Activated naive CD4-positive, alpha-beta T cell treated with anti-CD3 and anti-CD28 coated beads, Interleukin-2, amount 50 U/mL, for 72 hours (primary cell): ENCODE results near the gene TAS2R14. TPM values are rescaled to one million over a fixed set of nuclear protein-coding genes. Genes with fewer than 3 reads are reported as not detected.

Source experiments
- ATAC-seq, 2 donors: fragments of 150-1000 bp; cut with Tn5 transposase; 2 replicates each; pipeline ENCODE4 v1.10.0; 2021; ENCODE audit warnings: mild to moderate bottlenecking in 2 of 2, moderate library complexity in 2 of 2
- DNase-seq, 2 donors: peaks; one replicate each; pipeline ENCODE4 v3.0.0; 2021 to 2022; ENCODE audit warnings: low spot score in 2 of 2
- H3K27ac Mint-ChIP-seq, 2 donors: one replicate each; pipeline ENCODE4 v1.8.0; 2022; ENCODE audit warnings: mild to moderate bottlenecking in 2 of 2, mixed read lengths in 2 of 2
- H3K36me3 Mint-ChIP-seq, 2 donors: one replicate each; pipeline ENCODE4 v1.8.0; 2022; ENCODE audit warnings: mixed read lengths in 2 of 2
- H3K9me3 Mint-ChIP-seq, 2 donors: one replicate each; pipeline ENCODE4 v1.8.0; 2022; ENCODE audit warnings: mixed read lengths in 2 of 2
- total RNA-seq, 2 donors: library from RNA; stranded (reverse); gene quantifications; one replicate each; pipeline ENCODE4 v1.2.3, GENCODE V29; 2022

Gene TAS2R14
- 1 to 10 TPM; 1.0 to 3.0 TPM for total RNA-seq

GRCh38 chr12:10939163-10939562, at the start of gene TAS2R14:
TAS2R14 (minus strand) TSS chr12:10939263; CDS start chr12:10939207, 56 bp downstream.
- no peaks in the 10 kb centered on the region for H3K36me3 Mint-ChIP-seq
- no peaks in the 10 kb centered on the region for H3K9me3 Mint-ChIP-seq
- DNase-seq, result no peak
- H3K27ac Mint-ChIP-seq, result no peak within 1 kb of the TSS
- ATAC-seq, result no peak

GRCh38 chr12:10986812-10987211, 47.7 kb upstream of the TAS2R14 start, which contains the start of gene TAS2R50:
TAS2R50 (minus strand) TSS chr12:10986912; CDS start chr12:10986860, 52 bp downstream.
- no peak for DNase-seq
- Mint-ChIP-seq H3K36me3 (peaks cover 10 to 13% of the 10 kb centered on the region in 2 donors), H3K9me3 (peaks cover 0 to 5% of the 10 kb centered on the region in 2 donors), H3K27ac (no peak within 1 kb of the TSS)
- no peak for ATAC-seq

GRCh38 chr12:10982244-10982643, 43.2 kb upstream of the TAS2R14 start:
- Mint-ChIP-seq H3K9me3 (no peaks in the 10 kb centered on the region), H3K36me3 (peaks cover 3 to 6% of the 10 kb centered on the region in 2 donors), H3K27ac (no peak overlapping the region)
- DNase-seq (peak in 1 of 2 donors; percentile 39), ATAC-seq (peak; percentile 90 to 97)

- ATAC-seq (no peak), DNase-seq (no peak)
- Mint-ChIP-seq H3K36me3 (peaks cover 0 to 11% of the 10 kb centered on the region in 2 donors), H3K27ac (no peak overlapping the region), H3K9me3 (no peaks in the 10 kb centered on the region)
These were observed 35.9 kb upstream of the TAS2R14 start for GRCh38 chr12:10974965-10975364.

- ATAC-seq (no peak), DNase-seq (no peak)
- Mint-ChIP-seq H3K36me3 (no peaks in the 10 kb centered on the region), H3K9me3 (no peaks in the 10 kb centered on the region), H3K27ac (no peak overlapping the region)
These were observed 29.8 kb upstream of the TAS2R14 start for GRCh38 chr12:10968765-10969456.

GRCh38 chr12:10967409-10967808, 28.3 kb upstream of the TAS2R14 start:
- Mint-ChIP-seq H3K36me3 (no peaks in the 10 kb centered on the region), H3K27ac (no peak overlapping the region), H3K9me3 (no peaks in the 10 kb centered on the region)
- DNase-seq (no peak), ATAC-seq (no peak)

- no peak for DNase-seq
- Mint-ChIP-seq H3K9me3 (no peaks in the 10 kb centered on the region), H3K27ac (no peak overlapping the region), H3K36me3 (no peaks in the 10 kb centered on the region)
- no peak for ATAC-seq
These were observed 27.3 kb upstream of the TAS2R14 start for GRCh38 chr12:10966314-10966713.

GRCh38 chr12:10965476-10965875, 26.4 kb upstream of the TAS2R14 start:
- no peaks in the 10 kb centered on the region for H3K36me3 Mint-ChIP-seq
- H3K9me3 Mint-ChIP-seq, result no peaks in the 10 kb centered on the region
- no peak overlapping the region for H3K27ac Mint-ChIP-seq
- ATAC-seq (no peak), DNase-seq (no peak)

GRCh38 chr12:10960211-10960610, 21.1 kb upstream of the TAS2R14 start:
- DNase-seq, result no peak
- Mint-ChIP-seq H3K9me3 (peaks cover 4 to 15% of the 10 kb centered on the region in 2 donors), H3K27ac (no peak overlapping the region)

GRCh38 chr12:10959804-10960203, 20.7 kb upstream of the TAS2R14 start:
- peaks cover 25 to 34% of the 10 kb centered on the region in 2 donors for H3K36me3 Mint-ChIP-seq
- H3K9me3 Mint-ChIP-seq, result peaks cover 6 to 19% of the 10 kb centered on the region in 2 donors
- no peak overlapping the region for H3K27ac Mint-ChIP-seq
- no peak for DNase-seq
- ATAC-seq, result no peak

More at GRCh38 chr12:10960211-10960610, 21.1 kb upstream of the TAS2R14 start:
- H3K36me3 Mint-ChIP-seq, result peaks cover 21 to 30% of the 10 kb centered on the region in 2 donors
- no peak for ATAC-seq

- no peak overlapping the region for H3K27ac Mint-ChIP-seq
- peaks cover 44% of the 10 kb centered on the region in 2 donors for H3K36me3 Mint-ChIP-seq
- ATAC-seq (no peak), DNase-seq (no peak)
- peaks cover 11 to 26% of the 10 kb centered on the region in 2 donors for H3K9me3 Mint-ChIP-seq
These were observed 18.7 kb upstream of the TAS2R14 start for GRCh38 chr12:10957741-10958140.

- no peak for ATAC-seq
- Mint-ChIP-seq H3K9me3 (peaks cover 11 to 26% of the 10 kb centered on the region in 2 donors), H3K27ac (no peak overlapping the region), H3K36me3 (peaks cover 46 to 47% of the 10 kb centered on the region in 2 donors)
- DNase-seq, result no peak
These were observed 17.0 kb upstream of the TAS2R14 start for GRCh38 chr12:10956085-10956484.

GRCh38 chr12:10952645-10953044, 13.6 kb upstream of the TAS2R14 start:
- Mint-ChIP-seq H3K9me3 (peaks cover 15 to 34% of the 10 kb centered on the region in 2 donors), H3K36me3 (peaks cover 42 to 44% of the 10 kb centered on the region in 2 donors), H3K27ac (no peak overlapping the region)
- DNase-seq (no peak), ATAC-seq (no peak)

- ATAC-seq, result no peak
- peak overlapping the region in 1 of 2 donors; percentile 68 for H3K27ac Mint-ChIP-seq
- peaks cover 16 to 17% of the 10 kb centered on the region in 2 donors for H3K9me3 Mint-ChIP-seq
- no peak for DNase-seq
- peaks cover 7 to 10% of the 10 kb centered on the region in 2 donors for H3K36me3 Mint-ChIP-seq
These were observed 4.1 kb upstream of the TAS2R14 start for GRCh38 chr12:10943167-10943566.

- ATAC-seq (peak in 1 of 2 donors; percentile 20), DNase-seq (no peak)
- Mint-ChIP-seq H3K27ac (peak overlapping the region in 1 of 2 donors; percentile 24), H3K9me3 (peaks cover 7 to 10% of the 10 kb centered on the region in 2 donors), H3K36me3 (peaks cover 0 to 7% of the 10 kb centered on the region in 2 donors)
These were observed 3.0 kb upstream of the TAS2R14 start for GRCh38 chr12:10941916-10942607.

GRCh38 chr12:10941369-10941768, 2.3 kb upstream of the TAS2R14 start:
- H3K36me3 Mint-ChIP-seq, result no peaks in the 10 kb centered on the region
- DNase-seq (no peak), ATAC-seq (no peak)

GRCh38 chr12:10940389-10940788, 1.3 kb upstream of the TAS2R14 start:
- Mint-ChIP-seq H3K9me3 (peaks cover 0 to 5% of the 10 kb centered on the region in 2 donors), H3K27ac (no peak overlapping the region), H3K36me3 (no peaks in the 10 kb centered on the region)
- DNase-seq (no peak), ATAC-seq (no peak)

More at GRCh38 chr12:10941369-10941768, 2.3 kb upstream of the TAS2R14 start:
- H3K27ac Mint-ChIP-seq, result no peak overlapping the region
- peaks cover 0 to 5% of the 10 kb centered on the region in 2 donors for H3K9me3 Mint-ChIP-seq
